Vagina (tissue), 2 donors: ENCODE results near the gene PPP2R2B.

ENCODE experiments used
- POLR2A ChIP-seq, 2 donors: fragments of 450-650 bp; IDR thresholded peaks; one replicate each; pipeline ENCODE4 v1.6.1; 2017; ENCODE audit warnings: antibody characterized with exemption in 2 of 2, mild to moderate bottlenecking in 2 of 2, moderate library complexity in 2 of 2
- TF ChIP-seq, protein P1 (sequence below), 3 experiments: fragments of 450-650 bp in 2 of 3; fragments of 200-600 bp in 1 of 3; sonication (generic) in 1 of 3; IDR thresholded peaks; one replicate each; pipeline ENCODE4 v1.5.1; 2017 to 2019; ENCODE audit warnings: antibody characterized with exemption in 3 of 3, mild to moderate bottlenecking in 2 of 3, moderate library complexity in 2 of 3

GRCh38 chr5:146653560-146653959 is 225.0 kb downstream of the PPP2R2B start:
- TF ChIP-seq, protein P1, sequence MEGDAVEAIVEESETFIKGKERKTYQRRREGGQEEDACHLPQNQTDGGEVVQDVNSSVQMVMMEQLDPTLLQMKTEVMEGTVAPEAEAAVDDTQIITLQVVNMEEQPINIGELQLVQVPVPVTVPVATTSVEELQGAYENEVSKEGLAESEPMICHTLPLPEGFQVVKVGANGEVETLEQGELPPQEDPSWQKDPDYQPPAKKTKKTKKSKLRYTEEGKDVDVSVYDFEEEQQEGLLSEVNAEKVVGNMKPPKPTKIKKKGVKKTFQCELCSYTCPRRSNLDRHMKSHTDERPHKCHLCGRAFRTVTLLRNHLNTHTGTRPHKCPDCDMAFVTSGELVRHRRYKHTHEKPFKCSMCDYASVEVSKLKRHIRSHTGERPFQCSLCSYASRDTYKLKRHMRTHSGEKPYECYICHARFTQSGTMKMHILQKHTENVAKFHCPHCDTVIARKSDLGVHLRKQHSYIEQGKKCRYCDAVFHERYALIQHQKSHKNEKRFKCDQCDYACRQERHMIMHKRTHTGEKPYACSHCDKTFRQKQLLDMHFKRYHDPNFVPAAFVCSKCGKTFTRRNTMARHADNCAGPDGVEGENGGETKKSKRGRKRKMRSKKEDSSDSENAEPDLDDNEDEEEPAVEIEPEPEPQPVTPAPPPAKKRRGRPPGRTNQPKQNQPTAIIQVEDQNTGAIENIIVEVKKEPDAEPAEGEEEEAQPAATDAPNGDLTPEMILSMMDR (IDR thresholded peaks at IDR 0.05) = no peak
- no peak for TF ChIP-seq POLR2A (IDR thresholded peaks at IDR 0.05)
